IMR-90 (cell line): Measurements from ENCODE around the gene GPR84.

ENCODE experiments used
- BHLHE40 ChIP-seq: fragments of 150-350 bp; IDR thresholded peaks from 2 replicates; pipeline ENCODE4 v1.6.1; 2016; ENCODE audit warnings: mild to moderate bottlenecking, low read depth, low read length
- CTCF ChIP-seq: conservative IDR thresholded peaks from 2 replicates; pipeline ENCODE4 v1.5.1; 2012; ENCODE audit warnings: mild to moderate bottlenecking, low read depth, low read length, improper control_type of control experiment
- MAZ ChIP-seq: IDR thresholded peaks from 2 replicates; pipeline ENCODE4 v1.6.1; 2012; ENCODE audit warnings: low read depth, mild to moderate bottlenecking, low read length, improper control_type of control experiment, moderate library complexity, borderline replicate concordance
- POLR2A ChIP-seq: IDR thresholded peaks from 2 replicates; pipeline ENCODE4 v1.6.1; 2012; ENCODE audit warnings: mild to moderate bottlenecking, low read depth, low read length
- SMC3 ChIP-seq: fragments of 150-350 bp; IDR thresholded peaks from 2 replicates; pipeline ENCODE4 v1.6.1; 2016; ENCODE audit warnings: low read depth, mild to moderate bottlenecking, antibody characterized with exemption, low read length, moderate library complexity

GRCh38 chr12:54349036-54349435 lies 15.2 kb downstream of the GPR84 start:
- no peak for TF ChIP-seq CTCF
- TF ChIP-seq MAZ, result no peak
- TF ChIP-seq SMC3, result no peak
- TF ChIP-seq POLR2A, result no peak
- no peak for TF ChIP-seq BHLHE40
